T-helper 22 cell (primary cell): ENCODE results near the gene TEX26.

Experiments
- DNase-seq: peaks from one replicate; pipeline ENCODE4 v3.0.0-alpha.2; 2020; ENCODE audit warnings: low read depth

The TEX26 gene

GRCh38 chr13:30976025-30976424 is 43.6 kb downstream of the TEX26 start:
- DNase-seq = no peak

GRCh38 chr13:30978981-30979956 is 46.8 kb downstream of the TEX26 start:
- no peak for DNase-seq

- no peak for DNase-seq
Observed at GRCh38 chr13:30982506-30982905, 50.0 kb downstream of the TEX26 start.

- DNase-seq = no peak
Observed at GRCh38 chr13:30982906-30983305, 50.5 kb downstream of the TEX26 start.

- no peak for DNase-seq
Observed at GRCh38 chr13:30983431-30983830, 51.0 kb downstream of the TEX26 start.

- no peak for DNase-seq
Observed at GRCh38 chr13:30984620-30985019, 52.2 kb downstream of the TEX26 start.

- no peak for DNase-seq
Observed at GRCh38 chr13:30985637-30986205, 53.3 kb downstream of the TEX26 start.

- DNase-seq = no peak
Observed at GRCh38 chr13:30991184-30991583, 58.7 kb downstream of the TEX26 start.

- no peak for DNase-seq
Observed at GRCh38 chr13:30991922-30992321, 59.5 kb downstream of the TEX26 start.

- DNase-seq = no peak
Observed at GRCh38 chr13:30995331-30995730, 62.9 kb downstream of the TEX26 start.

GRCh38 chr13:30997697-30998096 is 65.2 kb downstream of the TEX26 start:
- DNase-seq = no peak

GRCh38 chr13:30998136-30999088 is 66.0 kb downstream of the TEX26 start:
- DNase-seq = no peak

GRCh38 chr13:31000889-31001288 is 68.4 kb downstream of the TEX26 start:
- no peak for DNase-seq

- DNase-seq = no peak
Observed at GRCh38 chr13:31001647-31002046, 69.2 kb downstream of the TEX26 start.

- no peak for DNase-seq
Observed at GRCh38 chr13:31005066-31005465, 72.6 kb downstream of the TEX26 start.

- DNase-seq = no peak
Observed at GRCh38 chr13:31007417-31007816, 75.0 kb downstream of the TEX26 start.

- DNase-seq = no peak
Observed at GRCh38 chr13:31008400-31009115, 76.1 kb downstream of the TEX26 start.

- no peak for DNase-seq
Observed at GRCh38 chr13:31009166-31009565, 76.7 kb downstream of the TEX26 start.

- no peak for DNase-seq
Observed at GRCh38 chr13:31010296-31010695, 77.8 kb downstream of the TEX26 start.

GRCh38 chr13:31011193-31011860 is 78.9 kb downstream of the TEX26 start:
- DNase-seq = no peak
